HL-60 (cell line): ENCODE measurements around the gene MAMDC2.

ENCODE experiments used
- CTCF ChIP-seq: IDR thresholded peaks from one replicate; pipeline ENCODE4 v1.5.1; 2011; ENCODE audit warnings: low read length, control low read depth, inconsistent platforms; ENCODE audit not compliant: insufficient read depth
- GABPA ChIP-seq: IDR thresholded peaks from 2 replicates; pipeline ENCODE4 v1.6.1; 2012; ENCODE audit warnings: low read depth
- POLR2AphosphoS5 ChIP-seq: IDR thresholded peaks from 2 replicates; pipeline ENCODE4 v1.6.1; 2012; ENCODE audit warnings: low read depth
- SPI1 ChIP-seq: IDR thresholded peaks from 2 replicates; pipeline ENCODE4 v1.6.1; 2012; ENCODE audit warnings: low read depth, mild to moderate bottlenecking, borderline replicate concordance

GRCh38 chr9:70250221-70250620 is 206.6 kb downstream of the MAMDC2 start:
- no peak for TF ChIP-seq POLR2AphosphoS5
- TF ChIP-seq SPI1: no peak
- no peak for TF ChIP-seq GABPA
- TF ChIP-seq CTCF: no peak
